ENCODE data around the gene BBOF1. TPM values are rescaled to one million over a fixed set of nuclear protein-coding genes. Genes with fewer than 3 reads are reported as not detected.

Gene BBOF1
- total RNA-seq (2021), result 5.5 and 6.8 TPM in 2 replicates
- percentile 48 among the genes with signal in this experiment for Bru-seq, nascent RNA
- BruChase-seq, experiment 1, labeled RNA remaining after a 2-hour chase, result percentile 48 among the genes with signal in this experiment
- percentile 53 among the genes with signal in this experiment for BruChase-seq, experiment 2, labeled RNA remaining after a 6-hour chase
- long read RNA-seq, partial matches to known transcripts, result 0 of 16 reads
- long read RNA-seq, other reads (novel, unspliced or antisense), result 16 of 16 reads

DNA sequence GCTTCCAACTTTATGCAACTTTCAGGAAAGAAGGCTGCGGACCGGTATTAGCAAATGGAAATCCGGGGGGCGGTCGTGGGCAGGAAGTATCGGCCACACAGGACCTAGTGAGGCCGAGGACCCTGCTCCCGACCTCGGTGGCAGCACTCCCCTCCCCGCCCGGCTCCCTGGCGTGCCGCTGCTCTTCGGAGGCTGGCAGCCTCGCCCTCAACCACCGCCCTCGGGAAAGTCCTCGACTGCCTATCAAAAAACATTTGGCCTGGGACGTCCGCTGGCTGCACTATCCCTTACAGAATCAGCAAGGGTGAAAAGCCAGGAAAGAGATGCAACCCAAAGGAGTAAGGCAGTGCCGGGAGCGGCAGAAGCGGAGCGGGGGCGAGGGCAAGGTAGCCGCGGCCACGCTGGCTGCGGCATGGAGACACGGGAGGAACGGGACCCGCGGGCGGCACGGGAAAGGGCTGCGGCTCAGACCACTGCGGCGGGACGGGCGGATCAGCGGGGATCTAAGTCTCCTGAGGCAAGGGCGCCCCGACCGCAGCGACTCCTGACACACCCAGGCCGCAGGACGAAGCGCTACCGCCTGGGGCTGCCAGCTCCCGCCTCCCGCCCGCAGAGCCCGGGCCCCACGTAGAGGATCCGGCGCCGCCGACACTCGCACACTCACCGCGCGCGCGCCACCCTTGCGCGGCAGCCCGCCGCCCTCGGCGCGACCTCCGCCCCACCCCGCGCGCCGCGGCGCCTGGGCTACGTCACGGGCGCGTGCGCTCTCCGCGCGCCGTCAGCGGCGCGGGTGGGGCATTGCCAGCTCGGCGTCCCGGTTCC lies at the start of gene BBOF1, which contains the start of gene ENTPD5:
Gene BBOF1 (plus strand): TSS at position 764 of the 822 bp plus-strand sequence. CDS start 130 bp downstream, outside the sequence.
Gene ENTPD5 (minus strand): TSS at position 703 of the 822 bp plus-strand sequence. CDS start 31,186 bp downstream, outside the sequence.
- H3K36me3 ChIP-seq (ENCODE audit: low read depth), result no peaks in the 10 kb centered on the region
- intact Hi-C loops (cut with micrococcal nuclease; ENCODE audit: unreplicated experiment), result loop anchor here (1.0 to 2.0 kb wide), 2 partner anchors 66 to 68 kb away; partner anchors contain the start of genes ALDH6A1, COQ6, FAM161B and LIN52
- H3K27me3 ChIP-seq (ENCODE audit: insufficient read depth, low read depth), result no peaks in the 10 kb centered on the region
- H4K20me1 ChIP-seq (ENCODE audit: insufficient read depth), result no peaks in the 10 kb centered on the region
- peak within 1 kb of the TSS; percentile 81 for H3K27ac ChIP-seq
- TF ChIP-seq CTCF (conservative IDR thresholded peaks at IDR 0.05) (no peak), EZH2 (IDR thresholded peaks at IDR 0.05; ENCODE audit: low read depth) (no peak)
- no peaks in the 10 kb centered on the region for H3K79me2 ChIP-seq (ENCODE audit: low read depth)
- peaks cover 8% of the 10 kb centered on the region for H3K4me1 ChIP-seq (replicated peaks; ENCODE audit: insufficient read depth)
- H3F3A ChIP-seq (ENCODE audit: insufficient read depth, low read depth), result peaks cover 25% of the 10 kb centered on the region; the same call in 1 of the 2 replicates
- peak within 1 kb of the TSS; percentile 99 for H2AFZ ChIP-seq
- H3K9me2 ChIP-seq (ENCODE audit: insufficient read depth), result no peaks in the 10 kb centered on the region
- TSS peak; percentile 64 for BruUV-seq (replicated peaks)
- peak within 1 kb of the TSS; percentile 79 for H3K4me3 ChIP-seq
- peak; percentile 57 to 87 for DNase-seq
- ChIA-PET POLR2A (ENCODE audit: unreplicated experiment) (interaction anchor here (0.7 kb wide), 1 partner anchor 528 kb away, joined by 12 read pairs; the partner anchor contains the start of gene RIOX1), CTCF (no interaction called here)
- H3K4me2 ChIP-seq, result peak within 1 kb of the TSS; percentile 94
- H3K9me3 ChIP-seq (ENCODE audit: insufficient read depth, low read depth), result no peaks in the 10 kb centered on the region

GRCh38 chr14:73973497-73973896 lies 45.7 kb upstream of the BBOF1 start:
- CTCF ChIA-PET, result no interaction called here

More at GRCh38 chr14:73973497-73973896, 45.7 kb upstream of the BBOF1 start:
- Histone ChIP-seq H3K36me3 (ENCODE audit: low read depth) (no peaks in the 10 kb centered on the region), H3K4me2 (no peak overlapping the region), H3K9me3 (ENCODE audit: insufficient read depth, low read depth) (no peaks in the 10 kb centered on the region), H4K20me1 (ENCODE audit: insufficient read depth) (no peaks in the 10 kb centered on the region), H3K9me2 (ENCODE audit: insufficient read depth) (no peaks in the 10 kb centered on the region), H3K79me2 (ENCODE audit: low read depth) (no peaks in the 10 kb centered on the region), H2AFZ (no peak overlapping the region), H3F3A (ENCODE audit: insufficient read depth, low read depth) (peaks cover 13% of the 10 kb centered on the region; the same call in 1 of the 2 replicates), H3K27me3 (ENCODE audit: insufficient read depth, low read depth) (no peaks in the 10 kb centered on the region), H3K4me1 (replicated peaks; ENCODE audit: insufficient read depth) (peaks cover 15% of the 10 kb centered on the region), H3K27ac (no peak overlapping the region), H3K4me3 (no peak overlapping the region)
- DNase-seq, result no peak
- TF ChIP-seq EZH2 (IDR thresholded peaks at IDR 0.05; ENCODE audit: low read depth), result no peak
- no peak for TF ChIP-seq CTCF (conservative IDR thresholded peaks at IDR 0.05)
- POLR2A ChIA-PET (ENCODE audit: unreplicated experiment), result no interaction called here
- no TSS peak for BruUV-seq (replicated peaks)
- intact Hi-C loops (cut with micrococcal nuclease; ENCODE audit: unreplicated experiment), result no loop called here

Measured in PC-9 (cell line).